T-helper 2 cell treated with Interferon-gamma antibody and Interleukin-4, amounts not matched to agents 100 ng/mL and 5 ng/mL, for 36 hours (primary cell): ENCODE data around the gene INO80D. TPM values are rescaled to one million over a fixed set of nuclear protein-coding genes. Genes with fewer than 3 reads are reported as not detected.
"Not testable (repeated sequence)": the region's sequence is repeated elsewhere in the genome, so short reads cannot be mapped to it uniquely, and the experiment has no call there.

Experiments used
- intact Hi-C: fragments of 100-400 bp; cut with micrococcal nuclease; formaldehyde crosslinking; loops from one replicate; pipeline ENCODE4 v1.15.1; 2023
- total RNA-seq: library from RNA; stranded (reverse); gene quantifications from 2 replicates; pipeline ENCODE4 v1.2.3, GENCODE V29; 2022

The INO80D gene
- total RNA-seq, 1 donor from 2014 or later, result 29.5 TPM

GRCh38 chr2:206031950-206032567 lies 53.9 kb downstream of the INO80D start:
- intact Hi-C loops, result no loop called here

- intact Hi-C loops, result no loop called here
Observed at GRCh38 chr2:206031162-206031784, 54.7 kb downstream of the INO80D start.

GRCh38 chr2:206028101-206028500 lies 57.9 kb downstream of the INO80D start:
- intact Hi-C loops, result no loop called here

GRCh38 chr2:206023183-206023582 lies 62.8 kb downstream of the INO80D start:
- intact Hi-C loops, result no loop called here

GRCh38 chr2:206020171-206020570 lies 65.8 kb downstream of the INO80D start:
- intact Hi-C loops, result no loop called here

- intact Hi-C loops, result not testable (repeated sequence)
Observed at GRCh38 chr2:206015746-206016145, 70.2 kb downstream of the INO80D start.

GRCh38 chr2:206011795-206012194 lies 74.2 kb downstream of the INO80D start:
- intact Hi-C loops, result no loop called here

GRCh38 chr2:206011018-206011614 lies 74.9 kb downstream of the INO80D start:
- intact Hi-C loops, result no loop called here

GRCh38 chr2:206004004-206004693 lies 81.8 kb downstream of the INO80D start:
- intact Hi-C loops, result loop anchor here (10.0 kb wide), 2 partner anchors 151 to 261 kb away; partner anchors contain the start of genes EEF1B2 and NDUFS1

- intact Hi-C loops, result loop anchor here (10.0 kb wide), 2 partner anchors 152 to 262 kb away; partner anchors contain the start of genes EEF1B2 and NDUFS1
Observed at GRCh38 chr2:206002440-206002839, 83.5 kb downstream of the INO80D start.

GRCh38 chr2:206001912-206002311 lies 84.1 kb downstream of the INO80D start:
- intact Hi-C loops, result loop anchor here (10.0 kb wide), 2 partner anchors 153 to 263 kb away; partner anchors contain the start of genes EEF1B2 and NDUFS1

- intact Hi-C loops, result loop anchor here (10.0 kb wide), 2 partner anchors 154 to 264 kb away; partner anchors contain the start of genes EEF1B2 and NDUFS1
Observed at GRCh38 chr2:206000776-206001175, 85.2 kb downstream of the INO80D start.

- intact Hi-C loops, result no loop called here
Observed at GRCh38 chr2:205998583-205998982, 87.4 kb downstream of the INO80D start.

- intact Hi-C loops, result no loop called here
Observed at GRCh38 chr2:205996161-205996560, 89.8 kb downstream of the INO80D start.

- intact Hi-C loops, result no loop called here
Observed at GRCh38 chr2:205995260-205995659, 90.7 kb downstream of the INO80D start.

- intact Hi-C loops, result no loop called here
Observed at GRCh38 chr2:205994344-205994743, 91.6 kb downstream of the INO80D start.

- intact Hi-C loops, result no loop called here
Observed at GRCh38 chr2:205990104-205990503, 95.9 kb downstream of the INO80D start.

- intact Hi-C loops, result no loop called here
Observed at GRCh38 chr2:205989271-205990071, 96.5 kb downstream of the INO80D start.

- intact Hi-C loops, result not testable (repeated sequence)
Observed at GRCh38 chr2:205988681-205989080, 97.3 kb downstream of the INO80D start.

GRCh38 chr2:205988274-205988673 lies 97.7 kb downstream of the INO80D start:
- intact Hi-C loops, result no loop called here

- intact Hi-C loops, result not testable (repeated sequence)
Observed at GRCh38 chr2:205986334-205986733, 99.6 kb downstream of the INO80D start.
